ENCODE measurements around the gene GSTT2. TPM values are rescaled to one million over a fixed set of nuclear protein-coding genes. Genes with fewer than 3 reads are reported as not detected.
"Not testable (repeated sequence)": the region's sequence is repeated elsewhere in the genome, so short reads cannot be mapped to it uniquely, and the experiment has no call there.

The GSTT2 gene
- total and polyA plus RNA-seq, 10 of the 15 experiments (the other 5 are each of a cell fraction or from before 2014, with no cell fraction given) = not detected

DNA sequence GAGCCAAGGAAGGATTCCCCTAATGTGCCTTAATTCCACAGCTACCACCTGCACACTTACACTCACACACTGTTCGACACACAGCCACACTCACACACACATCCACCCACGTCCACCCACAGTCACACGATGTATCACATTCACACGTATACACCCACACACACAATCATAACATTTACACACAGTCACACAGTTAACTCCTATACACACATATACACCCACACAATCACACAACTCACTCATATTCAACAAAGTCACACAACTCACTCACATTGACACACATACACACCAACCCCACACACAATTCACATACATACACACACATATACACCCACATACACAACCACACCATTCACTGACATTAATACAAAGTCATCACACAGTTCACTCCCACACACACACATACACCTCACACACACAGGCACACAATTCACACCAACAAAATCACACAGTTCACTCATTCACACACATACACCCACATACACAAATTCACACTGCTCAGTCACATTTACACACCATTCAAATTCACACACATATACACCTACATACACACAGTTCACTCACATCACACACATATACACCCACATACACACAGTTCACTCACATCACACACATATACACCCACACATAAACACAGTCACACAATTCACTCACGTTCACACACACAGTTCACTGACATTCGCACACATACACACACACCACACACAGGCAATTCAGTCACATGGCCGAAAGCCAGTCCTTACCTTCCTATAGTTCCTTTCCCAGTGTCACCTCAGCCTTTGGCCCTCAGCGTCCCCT is 25.5 kb upstream of the GSTT2 start:
- H3K79me2 ChIP-seq (ENCODE audit: control insufficient read depth, insufficient read depth, low read length); DNase-seq (ENCODE audit: low read depth, low spot score); H3K9me3 ChIP-seq (replicated peaks; ENCODE audit: control insufficient read depth, insufficient read depth, low read length); H3K4me1 ChIP-seq (ENCODE audit: control insufficient read depth, insufficient read depth, low read length); H3K36me3 ChIP-seq (ENCODE audit: control insufficient read depth in 2 of 2, insufficient read depth in 2 of 2, low read length in 1 of 2); ATAC-seq; H3K27ac ChIP-seq (ENCODE audit: control insufficient read depth, insufficient read depth); RAD21 ChIA-PET (ENCODE audit: unreplicated experiment); BruUV-seq (replicated peaks); SMC1A ChIA-PET (ENCODE audit: uncharacterized antibody, unreplicated experiment); CTCF ChIA-PET; POLR2A ChIA-PET; H3K4me2 ChIP-seq (ENCODE audit: control insufficient read depth, insufficient read depth); H2AFZ ChIP-seq (ENCODE audit: control insufficient read depth, low read depth, low read length); H3K27me3 ChIP-seq (replicated peaks in 1 of 2; ENCODE audit: control insufficient read depth in 2 of 2, insufficient read depth in 2 of 2, low read length in 1 of 2); H3K9ac ChIP-seq (ENCODE audit: control insufficient read depth, insufficient read depth, low read length); H3K4me3 ChIP-seq; H4K20me1 ChIP-seq (ENCODE audit: control insufficient read depth, insufficient read depth); FAIRE-seq: not testable (repeated sequence)
- intact Hi-C loops (cut with micrococcal nuclease; ENCODE audit: unreplicated experiment) = loop anchor here (10.0 kb wide), 2 partner anchors 220 to 290 kb away; partner anchors contain the start of gene GGT5
- 50% methylated on average over 8 of the region's 8 CpGs for WGBS (ENCODE audit: insufficient coverage, insufficient replicate concordance, low lambda C conversion rate, missing lambda C conversion rate)
- in situ Hi-C loops (cut with MboI) = loop anchor here (5.0 kb wide), 1 partner anchor 218 kb away; no protein-coding TSS in a partner anchor
- TF ChIP-seq, protein P1, sequence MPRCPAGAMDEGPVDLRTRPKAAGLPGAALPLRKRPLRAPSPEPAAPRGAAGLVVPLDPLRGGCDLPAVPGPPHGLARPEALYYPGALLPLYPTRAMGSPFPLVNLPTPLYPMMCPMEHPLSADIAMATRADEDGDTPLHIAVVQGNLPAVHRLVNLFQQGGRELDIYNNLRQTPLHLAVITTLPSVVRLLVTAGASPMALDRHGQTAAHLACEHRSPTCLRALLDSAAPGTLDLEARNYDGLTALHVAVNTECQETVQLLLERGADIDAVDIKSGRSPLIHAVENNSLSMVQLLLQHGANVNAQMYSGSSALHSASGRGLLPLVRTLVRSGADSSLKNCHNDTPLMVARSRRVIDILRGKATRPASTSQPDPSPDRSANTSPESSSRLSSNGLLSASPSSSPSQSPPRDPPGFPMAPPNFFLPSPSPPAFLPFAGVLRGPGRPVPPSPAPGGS (IDR thresholded peaks at IDR 0.05; ENCODE audit: borderline replicate concordance, insufficient read depth, low read depth, low read length, poor library complexity, severe bottlenecking) = peak; percentile 78

DNA sequence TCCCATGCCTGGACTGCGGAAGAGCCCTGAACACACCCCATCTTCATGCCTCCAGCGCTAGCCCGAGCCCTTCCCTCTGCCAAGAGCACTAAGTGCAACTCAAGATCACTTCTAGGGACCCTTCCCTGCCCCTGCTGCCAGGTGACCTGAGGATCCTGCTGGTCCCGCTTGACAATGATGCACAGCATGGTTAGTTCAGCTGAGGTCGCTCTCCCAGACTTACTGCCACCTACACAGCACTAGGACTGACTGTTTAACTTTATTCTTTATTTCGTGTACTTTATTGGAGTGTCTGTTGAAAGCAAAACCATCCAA is 25.0 kb upstream of the GSTT2 start:
- BruUV-seq (replicated peaks); H3K4me3 ChIP-seq; H3K27ac ChIP-seq (ENCODE audit: control insufficient read depth, insufficient read depth); RAD21 ChIA-PET (ENCODE audit: unreplicated experiment); H3K9ac ChIP-seq (ENCODE audit: control insufficient read depth, insufficient read depth, low read length); CTCF ChIA-PET; H3K4me2 ChIP-seq (ENCODE audit: control insufficient read depth, insufficient read depth); POLR2A ChIA-PET; DNase-seq (ENCODE audit: low read depth, low spot score); H3K79me2 ChIP-seq (ENCODE audit: control insufficient read depth, insufficient read depth, low read length); FAIRE-seq; H3K27me3 ChIP-seq (replicated peaks in 1 of 2; ENCODE audit: control insufficient read depth in 2 of 2, insufficient read depth in 2 of 2, low read length in 1 of 2); H3K36me3 ChIP-seq (ENCODE audit: control insufficient read depth in 2 of 2, insufficient read depth in 2 of 2, low read length in 1 of 2); H3K4me1 ChIP-seq (ENCODE audit: control insufficient read depth, insufficient read depth, low read length); SMC1A ChIA-PET (ENCODE audit: uncharacterized antibody, unreplicated experiment); H4K20me1 ChIP-seq (ENCODE audit: control insufficient read depth, insufficient read depth); H3K9me3 ChIP-seq (replicated peaks; ENCODE audit: control insufficient read depth, insufficient read depth, low read length); ATAC-seq; H2AFZ ChIP-seq (ENCODE audit: control insufficient read depth, low read depth, low read length): not testable (repeated sequence)
- in situ Hi-C loops (cut with MboI) = loop anchor here (5.0 kb wide), 1 partner anchor 217 kb away; no protein-coding TSS in a partner anchor
- 37% methylated on average over 5 of the region's 6 CpGs for WGBS (ENCODE audit: insufficient coverage, insufficient replicate concordance, low lambda C conversion rate, missing lambda C conversion rate)
- intact Hi-C loops (cut with micrococcal nuclease; ENCODE audit: unreplicated experiment) = loop anchor here (10.0 kb wide), 2 partner anchors 220 to 290 kb away; partner anchors contain the start of gene GGT5

DNA sequence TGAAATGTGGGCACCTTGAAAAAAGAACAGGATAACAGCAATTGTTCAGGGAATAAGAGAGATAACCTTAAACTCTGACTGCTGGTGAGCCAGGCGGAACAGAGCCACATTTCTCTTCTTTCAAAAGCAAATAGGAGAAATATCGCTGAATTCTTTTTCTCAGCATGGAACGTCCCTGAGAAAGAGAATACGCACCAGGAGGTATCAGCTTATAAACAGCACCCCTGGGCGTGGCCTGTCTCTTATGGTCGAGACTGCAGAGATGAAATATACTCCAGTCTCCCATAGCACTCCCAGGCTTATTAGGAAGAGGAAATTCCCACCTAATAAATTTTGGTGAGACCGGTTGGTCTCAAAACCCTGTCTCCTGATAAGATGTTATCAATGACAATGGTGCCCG is 24.0 kb upstream of the GSTT2 start:
- ATAC-seq; BruUV-seq (replicated peaks); SMC1A ChIA-PET (ENCODE audit: uncharacterized antibody, unreplicated experiment): not testable (repeated sequence)

More for the DNA sequence above, 24.0 kb upstream of the GSTT2 start:
- H4K20me1 ChIP-seq (ENCODE audit: control insufficient read depth, insufficient read depth); H3K36me3 ChIP-seq (ENCODE audit: control insufficient read depth in 2 of 2, insufficient read depth in 2 of 2, low read length in 1 of 2); H2AFZ ChIP-seq (ENCODE audit: control insufficient read depth, low read depth, low read length); H3K4me1 ChIP-seq (ENCODE audit: control insufficient read depth, insufficient read depth, low read length); H3K4me2 ChIP-seq (ENCODE audit: control insufficient read depth, insufficient read depth); H3K4me3 ChIP-seq; H3K79me2 ChIP-seq (ENCODE audit: control insufficient read depth, insufficient read depth, low read length); FAIRE-seq; H3K9ac ChIP-seq (ENCODE audit: control insufficient read depth, insufficient read depth, low read length); POLR2A ChIA-PET; H3K27ac ChIP-seq (ENCODE audit: control insufficient read depth, insufficient read depth); H3K9me3 ChIP-seq (replicated peaks; ENCODE audit: control insufficient read depth, insufficient read depth, low read length); H3K27me3 ChIP-seq (replicated peaks in 1 of 2; ENCODE audit: control insufficient read depth in 2 of 2, insufficient read depth in 2 of 2, low read length in 1 of 2); DNase-seq (ENCODE audit: low read depth, low spot score); in situ Hi-C loops (cut with MboI): not testable (repeated sequence)
- CTCF ChIA-PET = interaction anchor here (0.6 to 1.0 kb wide), 3 partner anchors 74 to 219 kb away, joined by 3 to 5 read pairs (median 3); no protein-coding TSS in a partner anchor
- intact Hi-C loops (cut with micrococcal nuclease; ENCODE audit: unreplicated experiment) = loop anchor here (10.0 kb wide), 2 partner anchors 219 to 289 kb away; partner anchors contain the start of gene GGT5
- RAD21 ChIA-PET (ENCODE audit: unreplicated experiment) = interaction anchor here (0.6 kb wide), 1 partner anchor 223 kb away, joined by 3 read pairs; no protein-coding TSS in a partner anchor
- 52% methylated on average over 7 of the region's 8 CpGs for WGBS (ENCODE audit: insufficient coverage, insufficient replicate concordance, low lambda C conversion rate, missing lambda C conversion rate)
